Left lobe of liver (tissue), 2 donors: Measurements from ENCODE around the gene SHE. TPM values are rescaled to one million over a fixed set of nuclear protein-coding genes. Genes with fewer than 3 reads are reported as not detected.

ENCODE experiments used
- ATAC-seq: fragments of 200-7000 bp; cut with Tn5 transposase; one replicate; pipeline ENCODE4 v1.9.1; 2020; ENCODE audit warnings: mild to moderate bottlenecking, moderate library complexity
- DNase-seq: peaks from one replicate; pipeline ENCODE4 v3.0.0-alpha.2; 2020; ENCODE audit warnings: low spot score
- total RNA-seq: library from RNA; stranded (reverse); gene quantifications from one replicate; pipeline ENCODE4 v1.2.1, GENCODE V29; 2021
- donor health status: DM: no; HTN: no; CAD: no; lungs with moderate emphysema.
- donor health status: DM: no; HTN: yes; CAD: no.

SHE gene
- total RNA-seq, 1 donor from 2014 or later, result 5.4 TPM

DNA sequence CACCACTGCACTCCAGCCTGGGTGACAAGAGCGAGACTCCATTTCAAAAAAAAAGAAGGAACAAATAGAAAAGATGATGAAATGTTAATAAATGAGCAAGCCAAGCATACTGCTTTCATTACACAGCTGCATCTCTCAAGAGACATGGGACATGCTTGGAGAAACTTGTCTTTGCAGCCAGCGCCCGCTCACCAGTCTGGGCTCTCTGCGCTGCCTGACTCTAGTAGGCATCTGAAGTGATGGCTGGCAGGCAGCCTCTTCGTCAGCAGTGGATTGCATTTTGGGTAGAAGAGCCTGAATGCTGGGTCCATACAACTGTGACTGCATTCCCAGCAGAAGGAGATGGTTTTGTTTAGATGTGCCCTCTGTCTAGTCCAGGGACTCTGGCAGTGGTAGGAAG lies 49.1 kb downstream of the SHE start:
- ATAC-seq, result peak; percentile 4

GRCh38 chr1:154448331-154448811 lies 53.8 kb downstream of the SHE start:
- ATAC-seq (no peak), DNase-seq (no peak)

More for the DNA sequence above, 49.1 kb downstream of the SHE start:
- DNase-seq, result no peak

DNA sequence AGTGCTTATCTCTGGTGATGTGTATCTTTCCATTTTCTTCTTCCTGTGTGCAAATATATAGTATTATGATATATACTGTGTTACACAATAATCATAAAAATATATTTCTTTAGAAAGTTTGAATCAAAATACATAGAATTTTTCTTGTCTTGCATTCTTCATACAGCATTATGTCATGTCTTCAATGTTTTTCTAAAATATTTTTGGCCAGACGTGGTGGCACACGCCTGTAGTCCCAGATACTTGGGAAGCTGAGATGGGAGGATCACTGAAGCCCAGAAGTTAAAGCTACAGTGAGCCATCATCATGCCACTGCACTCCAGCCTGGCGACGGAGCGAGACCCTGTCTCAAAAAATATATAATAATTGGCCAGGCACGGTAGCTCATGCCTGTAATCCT lies 55.4 kb downstream of the SHE start:
- DNase-seq (no peak), ATAC-seq (no peak)

- no peak for ATAC-seq
- no peak for DNase-seq
Observed at GRCh38 chr1:154446292-154446691, 55.9 kb downstream of the SHE start.

DNA sequence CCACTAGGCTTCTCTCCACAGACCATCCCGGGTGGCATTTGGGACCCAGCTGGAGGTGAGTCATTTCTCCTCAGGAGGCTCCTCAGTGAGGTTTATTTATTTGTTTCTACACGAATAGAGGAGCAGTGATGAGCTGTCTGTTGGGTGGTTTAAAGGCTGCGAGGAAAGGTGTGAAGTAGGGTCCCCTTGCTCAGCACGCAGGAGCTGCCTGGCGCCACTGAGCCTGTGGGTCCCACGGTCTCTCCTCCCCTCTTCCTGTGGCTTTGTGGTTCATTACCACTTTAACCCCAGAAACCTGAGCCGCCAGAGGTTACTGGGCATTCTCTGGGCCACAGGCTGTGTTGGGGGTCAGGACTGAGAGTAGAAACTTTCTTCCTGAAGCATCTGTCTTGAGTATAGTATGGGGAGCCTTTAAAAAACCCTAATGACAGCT lies 57.2 kb downstream of the SHE start:
- DNase-seq (no peak), ATAC-seq (no peak)

- peak; percentile 81 for DNase-seq
- peak; percentile 69 for ATAC-seq
Observed at GRCh38 chr1:154443274-154444013, 58.8 kb downstream of the SHE start.

DNA sequence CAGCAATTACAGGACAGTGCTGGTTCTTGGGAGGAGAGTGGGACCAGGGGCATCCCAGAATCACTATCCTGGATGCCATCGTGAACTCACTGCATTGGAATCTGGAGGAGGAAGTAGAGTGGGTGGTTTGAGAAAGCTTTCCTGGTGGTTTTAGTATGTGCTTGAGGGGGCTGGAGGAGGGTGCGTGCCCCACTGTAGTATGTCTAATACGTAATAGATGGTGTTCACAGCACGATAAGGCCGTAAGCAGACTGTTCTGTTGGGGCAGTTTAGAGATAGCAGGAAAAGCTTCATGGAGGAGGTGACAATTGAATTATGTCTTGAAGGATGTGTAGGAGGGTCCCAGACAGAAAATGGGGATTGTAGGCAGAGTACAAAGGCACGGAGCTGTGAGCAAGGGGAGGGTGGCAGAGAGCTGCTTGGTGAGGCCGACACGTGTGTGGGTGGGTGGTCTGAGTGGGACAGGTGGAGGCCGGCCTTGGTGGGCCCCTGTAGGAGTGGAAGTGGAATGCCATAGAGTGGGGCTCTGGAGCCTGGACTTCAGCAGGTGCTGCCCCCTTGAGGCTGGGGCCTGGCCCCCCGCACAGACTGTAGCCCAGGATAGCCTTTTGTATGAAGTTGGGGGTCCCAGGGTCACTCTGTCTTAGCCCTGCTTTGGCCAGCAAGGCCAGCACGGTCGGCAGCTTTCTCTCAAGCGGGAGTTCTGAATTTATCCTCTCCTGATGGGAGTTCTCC lies 60.0 kb downstream of the SHE start:
- no peak for DNase-seq
- ATAC-seq, result peak; percentile 9

GRCh38 chr1:154441241-154441888 lies 60.8 kb downstream of the SHE start:
- ATAC-seq (no peak), DNase-seq (no peak)

DNA sequence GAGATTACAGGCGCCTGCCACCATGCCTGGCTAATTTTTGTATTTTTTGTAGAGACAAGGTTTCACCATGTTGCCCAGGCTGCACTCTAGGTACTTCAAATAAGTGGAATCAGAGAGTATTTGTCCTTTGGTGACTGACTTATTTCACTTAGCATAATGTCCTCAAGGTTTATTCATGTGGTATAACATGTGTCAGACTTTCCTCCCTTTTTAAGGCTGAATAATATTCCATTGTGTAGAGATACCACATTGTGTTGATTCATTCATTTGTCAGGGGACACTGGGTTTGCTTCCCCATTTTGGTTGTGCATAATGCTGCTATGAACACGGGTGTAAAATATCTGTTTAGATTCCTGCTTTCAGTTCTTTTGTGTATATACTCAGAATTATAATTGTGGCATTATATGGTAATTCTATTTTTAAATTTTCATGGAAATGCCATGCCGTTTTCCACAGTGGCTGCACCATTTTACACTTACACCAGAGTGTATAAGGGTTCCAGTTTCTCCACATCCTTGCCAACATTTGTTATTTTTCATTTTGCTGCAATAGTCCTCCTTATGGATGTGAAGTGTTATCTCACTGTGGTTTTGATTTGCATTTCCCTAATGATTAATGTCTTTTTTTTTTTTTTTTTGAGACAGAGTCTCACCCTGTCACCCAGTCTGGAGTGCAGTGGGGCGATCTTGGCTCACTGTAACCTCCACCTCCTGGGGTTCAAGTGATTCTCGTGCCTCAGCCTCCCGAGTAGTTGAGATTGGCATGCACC lies 62.0 kb downstream of the SHE start:
- DNase-seq (no peak), ATAC-seq (no peak)

DNA sequence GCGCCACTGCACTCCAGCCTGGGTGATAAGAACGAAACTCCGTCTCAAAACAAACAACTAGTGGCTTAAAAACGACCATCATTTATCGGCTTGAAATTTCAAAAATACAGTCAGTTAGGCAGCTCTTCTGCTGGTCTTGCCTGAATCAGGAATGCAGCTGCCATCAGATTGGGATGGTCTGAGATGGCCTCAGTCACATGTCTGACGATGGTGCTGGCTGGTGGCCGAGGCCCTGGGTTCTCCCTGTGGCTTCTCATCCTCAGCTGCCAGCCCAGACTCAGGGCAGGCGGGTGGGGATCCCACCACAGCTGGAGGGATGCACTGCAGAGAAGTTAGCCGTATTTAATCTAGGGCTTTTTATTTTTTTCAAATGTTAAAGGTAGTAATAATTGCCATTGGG lies 65.8 kb downstream of the SHE start:
- ATAC-seq, result peak; percentile 10
- DNase-seq, result no peak

- ATAC-seq (peak; percentile 8), DNase-seq (no peak)
Observed at GRCh38 chr1:154435599-154436200, 66.5 kb downstream of the SHE start.

GRCh38 chr1:154434346-154435085 lies 67.7 kb downstream of the SHE start:
- ATAC-seq (peak; percentile 11), DNase-seq (no peak)

DNA sequence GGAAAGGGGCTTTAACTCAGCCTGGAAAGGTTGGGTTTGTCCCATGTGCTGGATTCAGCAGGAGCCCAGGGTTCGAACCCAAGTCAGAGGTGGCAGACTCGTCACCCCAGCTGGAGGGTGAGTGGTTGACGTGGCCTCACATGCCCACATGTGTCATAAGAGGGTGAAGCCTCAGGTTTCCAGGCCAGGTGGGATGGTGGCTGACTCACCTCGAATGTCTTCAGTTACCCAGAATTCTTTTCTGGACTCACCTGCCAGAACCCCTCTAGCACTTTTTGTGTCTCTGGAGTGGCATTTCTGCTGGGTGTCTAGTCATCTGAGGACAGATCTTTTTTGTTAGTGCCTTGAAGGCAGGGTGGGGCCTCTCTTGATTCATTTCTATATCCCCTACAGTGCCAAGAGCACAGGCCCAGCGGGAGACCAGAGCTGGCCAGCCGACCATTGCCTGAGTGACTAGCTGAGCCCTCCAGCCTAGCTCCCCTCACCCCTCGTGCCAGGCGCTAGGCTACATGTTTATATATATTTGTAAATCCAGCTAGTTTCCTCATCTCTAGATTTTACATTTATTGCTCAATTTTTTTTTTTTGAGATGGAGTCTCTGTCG lies 68.9 kb downstream of the SHE start:
- ATAC-seq (peak; percentile 21), DNase-seq (no peak)

DNA sequence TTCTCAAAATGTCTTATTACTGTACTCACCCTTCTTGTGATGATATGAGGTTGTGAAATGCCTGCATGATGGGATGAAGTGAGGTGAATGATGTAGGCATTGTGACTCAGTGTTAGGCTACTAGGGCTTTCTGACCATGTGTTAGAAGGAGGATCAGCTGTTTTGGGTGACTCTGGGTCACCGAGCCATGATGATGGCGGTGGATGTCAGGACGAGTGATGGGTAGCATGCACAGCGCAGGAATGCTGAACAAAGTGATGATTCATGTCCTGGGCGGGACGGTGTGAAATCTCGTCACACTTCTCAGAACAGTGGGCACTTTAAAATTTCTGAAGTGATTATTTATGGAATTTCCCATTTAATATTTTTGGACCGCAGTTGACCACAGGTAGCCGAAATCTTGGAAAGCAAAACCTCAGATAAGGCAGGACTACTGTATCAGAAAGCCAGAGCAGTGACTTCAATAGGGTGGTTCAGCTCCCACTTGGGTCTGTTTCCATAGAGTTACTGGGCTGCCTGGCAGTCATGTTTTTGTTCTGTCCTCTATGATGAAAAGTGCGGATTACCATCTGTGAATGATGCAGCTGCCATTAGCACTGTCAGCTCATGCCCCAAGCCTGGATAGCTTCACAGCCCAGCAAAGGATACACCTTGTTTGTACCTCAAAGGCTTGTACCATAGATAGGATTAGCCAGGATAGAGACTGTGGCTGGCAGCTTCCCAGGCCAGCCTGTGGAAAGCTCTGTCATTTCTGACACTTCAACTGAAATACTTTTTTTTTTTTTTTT lies 70.4 kb downstream of the SHE start:
- no peak for DNase-seq

GRCh38 chr1:154430903-154431302 lies 71.3 kb downstream of the SHE start:
- ATAC-seq, result no peak
- no peak for DNase-seq

More for the DNA sequence above, 70.4 kb downstream of the SHE start:
- no peak for ATAC-seq

GRCh38 chr1:154429841-154430611 lies 72.2 kb downstream of the SHE start:
- ATAC-seq (no peak), DNase-seq (no peak)
